ENCODE measurements around the gene ZNF248.

ZNF248 gene

GRCh38 chr10:37775612-37776011 lies 81.8 kb downstream of the ZNF248 start:
- no peak overlapping the region for H3K4me3 ChIP-seq (ENCODE audit: low read length)
- no peak for DNase-seq (ENCODE audit: low read depth)
- TF ChIP-seq CTCF (IDR thresholded peaks at IDR 0.05; ENCODE audit: insufficient read depth, low read depth, low read length, missing control alignments) = no peak

- H3K4me3 ChIP-seq (ENCODE audit: low read length) = no peak overlapping the region
- no peak for TF ChIP-seq CTCF (IDR thresholded peaks at IDR 0.05; ENCODE audit: insufficient read depth, low read depth, low read length, missing control alignments)
- no peak for DNase-seq (ENCODE audit: low read depth)
Observed at GRCh38 chr10:37774351-37774750, 83.1 kb downstream of the ZNF248 start.

- TF ChIP-seq CTCF (IDR thresholded peaks at IDR 0.05; ENCODE audit: insufficient read depth, low read depth, low read length, missing control alignments) = no peak
- H3K4me3 ChIP-seq (ENCODE audit: low read length) = no peak overlapping the region
- no peak for DNase-seq (ENCODE audit: low read depth)
Observed at GRCh38 chr10:37765216-37765615, 92.2 kb downstream of the ZNF248 start.

- DNase-seq (ENCODE audit: low read depth) = no peak
- H3K4me3 ChIP-seq (ENCODE audit: low read length) = no peak overlapping the region
- TF ChIP-seq CTCF (IDR thresholded peaks at IDR 0.05; ENCODE audit: insufficient read depth, low read depth, low read length, missing control alignments) = no peak
Observed at GRCh38 chr10:37763132-37763531, 94.3 kb downstream of the ZNF248 start.

GRCh38 chr10:37762287-37762686 lies 95.1 kb downstream of the ZNF248 start:
- no peak overlapping the region for H3K4me3 ChIP-seq (ENCODE audit: low read length)
- DNase-seq (ENCODE audit: low read depth) = no peak
- no peak for TF ChIP-seq CTCF (IDR thresholded peaks at IDR 0.05; ENCODE audit: insufficient read depth, low read depth, low read length, missing control alignments)

GRCh38 chr10:37760817-37761216 lies 96.6 kb downstream of the ZNF248 start:
- H3K4me3 ChIP-seq (ENCODE audit: low read length) = no peak overlapping the region
- TF ChIP-seq CTCF (IDR thresholded peaks at IDR 0.05; ENCODE audit: insufficient read depth, low read depth, low read length, missing control alignments) = no peak
- peak; percentile 90 for DNase-seq (ENCODE audit: low read depth)

GRCh38 chr10:37758074-37758473 lies 99.3 kb downstream of the ZNF248 start:
- TF ChIP-seq CTCF (IDR thresholded peaks at IDR 0.05; ENCODE audit: insufficient read depth, low read depth, low read length, missing control alignments) = no peak
- DNase-seq (ENCODE audit: low read depth) = no peak
- no peak overlapping the region for H3K4me3 ChIP-seq (ENCODE audit: low read length)

All from epithelial cell of esophagus (primary cell).